Smooth muscle cell of the coronary artery (primary cell): ENCODE results near the gene ANKRD61. TPM values are rescaled to one million over a fixed set of nuclear protein-coding genes. Genes with fewer than 3 reads are reported as not detected.

Experiments used
- total RNA-seq: library from RNA; depleted of rRNA; stranded (reverse); fragments of >200 nt; gene quantifications from 2 replicates; pipeline ENCODE4 v1.2.3, GENCODE V29; 2014; ENCODE audit warnings: low replicate concordance

Gene ANKRD61
- total RNA-seq: 0.15 and 0.35 TPM in 2 replicates

DNA sequence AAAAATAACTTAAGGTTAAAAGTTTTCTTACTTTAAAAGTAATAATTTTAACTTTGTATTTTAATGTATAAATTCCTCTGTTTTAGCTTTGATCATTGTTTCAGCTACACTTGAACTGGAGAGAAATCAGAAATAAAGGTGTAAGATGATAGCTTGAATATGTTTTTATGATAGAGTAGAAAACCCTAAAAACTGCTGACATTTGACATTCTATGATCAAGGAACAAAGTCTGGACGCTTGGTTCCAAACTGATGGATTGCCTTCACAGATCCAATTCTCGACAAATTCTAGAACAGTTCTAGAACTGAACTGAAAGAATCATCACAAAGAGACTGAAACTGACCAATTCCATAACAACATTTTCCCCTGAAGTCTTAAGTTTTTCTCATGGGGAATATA, at the start of gene ANKRD61:
Gene ANKRD61, plus strand, starts transcription at position 389 of the 400 bp plus-strand sequence. Its CDS starts 0 bp downstream, at position 389.

DNA sequence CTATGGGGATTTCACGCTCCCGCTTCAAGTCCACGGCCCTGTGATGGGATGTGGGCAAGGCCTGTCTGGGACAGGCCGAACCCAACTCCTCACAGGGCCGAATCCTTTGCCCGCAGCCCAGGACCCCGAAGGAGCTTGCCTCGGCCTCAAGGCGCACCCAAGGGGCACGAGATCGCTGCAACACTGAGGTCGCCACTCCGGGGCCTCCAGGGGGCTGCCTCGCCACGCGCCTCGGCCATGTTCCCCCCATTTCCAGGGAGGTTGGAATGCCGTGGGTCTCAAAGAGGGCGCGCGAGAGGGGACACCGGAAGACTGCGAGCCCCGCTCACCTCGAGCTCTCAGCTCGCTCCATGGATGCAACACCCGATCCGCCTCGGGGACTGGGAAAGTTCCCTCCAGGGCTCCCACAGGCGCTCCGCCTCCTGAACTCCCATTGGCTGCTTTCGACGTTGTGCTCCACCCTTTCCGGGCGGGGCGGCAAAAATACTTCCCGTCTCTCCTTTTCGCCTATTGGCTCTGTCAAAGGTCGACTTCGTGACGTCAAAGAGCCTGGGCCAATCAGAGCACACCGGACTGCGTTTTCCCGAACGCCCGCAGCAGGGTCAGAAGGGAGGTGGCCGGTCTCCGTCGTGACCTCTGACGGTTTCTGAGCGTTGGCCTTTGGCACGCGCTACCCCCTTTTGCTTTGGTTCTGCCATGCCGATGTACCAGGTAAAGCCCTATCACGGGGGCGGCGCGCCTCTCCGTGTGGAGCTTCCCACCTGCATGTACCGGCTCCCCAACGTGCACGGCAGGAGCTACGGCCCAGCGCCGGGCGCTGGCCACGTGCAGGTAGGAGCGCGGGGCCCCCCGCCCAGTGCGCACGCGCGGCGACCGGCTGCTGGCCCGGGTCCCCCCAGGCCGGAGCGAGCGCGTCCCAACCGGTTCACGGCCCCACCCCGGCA, 22.2 kb upstream of the ANKRD61 start, which contains the start of the genes AIMP2 and PMS2:
Gene AIMP2, plus strand, starts transcription at position 605 of the 944 bp plus-strand sequence. Its CDS starts 92 bp downstream, at position 697.
Gene PMS2, minus strand, starts transcription at position 382 of the 944 bp plus-strand sequence. Its CDS starts 30 bp downstream, at position 352.

Other genes with a start within 250 kb of the ANKRD61 start
- 17.4 and 26.0 TPM in 2 replicates for gene RNF216, start 249.7 kb upstream of the ANKRD61 start, total RNA-seq
- gene OCM, start 150.6 kb upstream of the ANKRD61 start, total RNA-seq: not detected in 2 replicates
- gene CCZ1, start 132.6 kb upstream of the ANKRD61 start, total RNA-seq: 10.2 and 35.3 TPM in 2 replicates
- gene RSPH10B, start 60.7 kb upstream of the ANKRD61 start, total RNA-seq: 0.12 and 0.15 TPM in 2 replicates
- gene PMS2, start 22.3 kb upstream of the ANKRD61 start, total RNA-seq: 15.0 and 16.4 TPM in 2 replicates
- 30.0 and 37.1 TPM in 2 replicates for gene AIMP2, start 22.1 kb upstream of the ANKRD61 start, total RNA-seq
- gene EIF2AK1, start 27.8 kb downstream of the ANKRD61 start, total RNA-seq: 26.7 and 74.6 TPM in 2 replicates
- 1.9 and 2.4 TPM in 2 replicates for gene USP42, start 73.6 kb downstream of the ANKRD61 start, total RNA-seq
- gene CYTH3, start 241.2 kb downstream of the ANKRD61 start, total RNA-seq: 26.6 and 62.2 TPM in 2 replicates